ENCODE measurements around the gene SPACA6. TPM values are rescaled to one million over a fixed set of nuclear protein-coding genes. Genes with fewer than 3 reads are reported as not detected.

SPACA6 gene
- total RNA-seq, 1 donor from 2014 or later = 27.2 TPM

- H3K36me3 Mint-ChIP-seq (ENCODE audit: unreplicated experiment) = peaks cover 3% of the 10 kb centered on the region
- DNase-seq = no peak
- H3K27ac Mint-ChIP-seq (ENCODE audit: unreplicated experiment) = no peak overlapping the region
- peaks cover 4% of the 10 kb centered on the region for H3K27me3 Mint-ChIP-seq (ENCODE audit: unreplicated experiment)
- H3K4me3 Mint-ChIP-seq (ENCODE audit: unreplicated experiment) = no peak overlapping the region
- no peaks in the 10 kb centered on the region for H3K4me1 Mint-ChIP-seq (ENCODE audit: low read depth, unreplicated experiment)
- no peak for TF ChIP-seq CTCF (IDR thresholded peaks at IDR 0.05; ENCODE audit: partially characterized antibody, unreplicated experiment)
- H3K9me3 Mint-ChIP-seq (ENCODE audit: unreplicated experiment) = peaks cover 2% of the 10 kb centered on the region
These were observed 50.3 kb downstream of the SPACA6 start for GRCh38 chr19:51743405-51743804.

- no peak overlapping the region for H3K27ac Mint-ChIP-seq (ENCODE audit: unreplicated experiment)
- no peak overlapping the region for H3K4me3 Mint-ChIP-seq (ENCODE audit: unreplicated experiment)
- H3K36me3 Mint-ChIP-seq (ENCODE audit: unreplicated experiment) = peaks cover 3% of the 10 kb centered on the region
- no peak for TF ChIP-seq CTCF (IDR thresholded peaks at IDR 0.05; ENCODE audit: partially characterized antibody, unreplicated experiment)
- no peaks in the 10 kb centered on the region for H3K4me1 Mint-ChIP-seq (ENCODE audit: low read depth, unreplicated experiment)
- H3K9me3 Mint-ChIP-seq (ENCODE audit: unreplicated experiment) = peaks cover 2% of the 10 kb centered on the region
- H3K27me3 Mint-ChIP-seq (ENCODE audit: unreplicated experiment) = peaks cover 6% of the 10 kb centered on the region
- no peak for DNase-seq
These were observed 53.6 kb downstream of the SPACA6 start for GRCh38 chr19:51746731-51747130.

GRCh38 chr19:51749979-51750378, 56.8 kb downstream of the SPACA6 start:
- peaks cover 8% of the 10 kb centered on the region for H3K27me3 Mint-ChIP-seq (ENCODE audit: unreplicated experiment)
- no peak overlapping the region for H3K4me3 Mint-ChIP-seq (ENCODE audit: unreplicated experiment)
- H3K36me3 Mint-ChIP-seq (ENCODE audit: unreplicated experiment) = peaks cover 3% of the 10 kb centered on the region
- TF ChIP-seq CTCF (IDR thresholded peaks at IDR 0.05; ENCODE audit: partially characterized antibody, unreplicated experiment) = no peak
- peaks cover 2% of the 10 kb centered on the region for H3K9me3 Mint-ChIP-seq (ENCODE audit: unreplicated experiment)
- H3K4me1 Mint-ChIP-seq (ENCODE audit: low read depth, unreplicated experiment) = no peaks in the 10 kb centered on the region
- no peak overlapping the region for H3K27ac Mint-ChIP-seq (ENCODE audit: unreplicated experiment)
- no peak for DNase-seq

- no peak for DNase-seq
- Mint-ChIP-seq H3K4me1 (ENCODE audit: low read depth, unreplicated experiment) (no peaks in the 10 kb centered on the region), H3K9me3 (ENCODE audit: unreplicated experiment) (peaks cover 2% of the 10 kb centered on the region), H3K27ac (ENCODE audit: unreplicated experiment) (no peak overlapping the region), H3K4me3 (ENCODE audit: unreplicated experiment) (no peak overlapping the region), H3K27me3 (ENCODE audit: unreplicated experiment) (peaks cover 5% of the 10 kb centered on the region), H3K36me3 (ENCODE audit: unreplicated experiment) (peaks cover under 1% of the 10 kb centered on the region)
- TF ChIP-seq CTCF (IDR thresholded peaks at IDR 0.05; ENCODE audit: partially characterized antibody, unreplicated experiment) = no peak
These were observed 57.4 kb downstream of the SPACA6 start for GRCh38 chr19:51750400-51751094.

- Mint-ChIP-seq H3K4me3 (ENCODE audit: unreplicated experiment) (no peak within 1 kb of the TSS), H3K9me3 (ENCODE audit: unreplicated experiment) (peaks cover under 1% of the 10 kb centered on the region), H3K4me1 (ENCODE audit: low read depth, unreplicated experiment) (no peaks in the 10 kb centered on the region), H3K27ac (ENCODE audit: unreplicated experiment) (no peak within 1 kb of the TSS), H3K36me3 (ENCODE audit: unreplicated experiment) (no peaks in the 10 kb centered on the region), H3K27me3 (ENCODE audit: unreplicated experiment) (peaks cover 5% of the 10 kb centered on the region)
- no peak for DNase-seq
- no peak for TF ChIP-seq CTCF (IDR thresholded peaks at IDR 0.05; ENCODE audit: partially characterized antibody, unreplicated experiment)
These were observed 58.5 kb downstream of the SPACA6 start, which contains the start of gene FPR1 for GRCh38 chr19:51751655-51752054. FPR1 (minus strand) TSS chr19:51751878; CDS start chr19:51746994, 4,884 bp downstream.

All from glutamatergic neuron (in vitro differentiated cells).